Activated naive CD4-positive, alpha-beta T cell treated with anti-CD3 and anti-CD28 coated beads, Interleukin-2, amount 50 U/mL, for 24 hours (primary cell): ENCODE measurements around the gene KMT2E.

ENCODE experiments used
- H3K27ac Mint-ChIP-seq: one replicate; pipeline ENCODE4 v1.8.0; 2021; ENCODE audit warnings: mild to moderate bottlenecking, mixed read lengths
- H3K27me3 Mint-ChIP-seq: one replicate; pipeline ENCODE4 v1.8.0; 2021; ENCODE audit warnings: mixed read lengths
- H3K36me3 Mint-ChIP-seq: one replicate; pipeline ENCODE4 v1.8.0; 2021; ENCODE audit warnings: mixed read lengths
- H3K4me1 Mint-ChIP-seq: one replicate; pipeline ENCODE4 v1.8.0; 2021; ENCODE audit warnings: mixed read lengths
- H3K4me3 Mint-ChIP-seq: one replicate; pipeline ENCODE4 v1.8.0; 2021; ENCODE audit warnings: mild to moderate bottlenecking, mixed read lengths
- H3K9me3 Mint-ChIP-seq: one replicate; pipeline ENCODE4 v1.8.0; 2021; ENCODE audit warnings: mixed read lengths

The KMT2E gene

GRCh38 chr7:105011831-105012502 is 2.0 kb upstream of the KMT2E start:
- Mint-ChIP-seq H3K9me3 (no peaks in the 10 kb centered on the region), H3K27ac (peak overlapping the region; percentile 100), H3K4me3 (peak overlapping the region; percentile 100), H3K4me1 (peaks cover 37% of the 10 kb centered on the region), H3K36me3 (peaks cover 17% of the 10 kb centered on the region), H3K27me3 (no peaks in the 10 kb centered on the region)

- peaks cover 40% of the 10 kb centered on the region for H3K4me1 Mint-ChIP-seq
- peak overlapping the region; percentile 100 for H3K27ac Mint-ChIP-seq
- H3K36me3 Mint-ChIP-seq: peaks cover 17% of the 10 kb centered on the region
- H3K9me3 Mint-ChIP-seq: no peaks in the 10 kb centered on the region
- peak overlapping the region; percentile 100 for H3K4me3 Mint-ChIP-seq
- no peaks in the 10 kb centered on the region for H3K27me3 Mint-ChIP-seq
Observed at GRCh38 chr7:105012503-105013220, 1.3 kb upstream of the KMT2E start.

GRCh38 chr7:105013221-105013815 is 687 bp upstream of the KMT2E start:
- peak overlapping the region; percentile 100 for H3K4me3 Mint-ChIP-seq
- no peaks in the 10 kb centered on the region for H3K27me3 Mint-ChIP-seq
- peaks cover 14% of the 10 kb centered on the region for H3K36me3 Mint-ChIP-seq
- H3K4me1 Mint-ChIP-seq: peaks cover 40% of the 10 kb centered on the region
- H3K9me3 Mint-ChIP-seq: no peaks in the 10 kb centered on the region
- H3K27ac Mint-ChIP-seq: peak overlapping the region; percentile 100

GRCh38 chr7:105014693-105015389 is 836 bp downstream of the KMT2E start:
- peaks cover 36% of the 10 kb centered on the region for H3K4me1 Mint-ChIP-seq
- H3K36me3 Mint-ChIP-seq: peaks cover 12% of the 10 kb centered on the region
- H3K9me3 Mint-ChIP-seq: no peaks in the 10 kb centered on the region
- peak overlapping the region; percentile 100 for H3K27ac Mint-ChIP-seq
- H3K27me3 Mint-ChIP-seq: no peaks in the 10 kb centered on the region
- H3K4me3 Mint-ChIP-seq: peak overlapping the region; percentile 100

GRCh38 chr7:105015390-105015965 is 1.5 kb downstream of the KMT2E start:
- H3K4me1 Mint-ChIP-seq: peaks cover 35% of the 10 kb centered on the region
- no peaks in the 10 kb centered on the region for H3K27me3 Mint-ChIP-seq
- peak overlapping the region; percentile 100 for H3K27ac Mint-ChIP-seq
- peak overlapping the region; percentile 100 for H3K4me3 Mint-ChIP-seq
- H3K9me3 Mint-ChIP-seq: no peaks in the 10 kb centered on the region
- peaks cover 7% of the 10 kb centered on the region for H3K36me3 Mint-ChIP-seq

GRCh38 chr7:105016068-105016708 is 2.2 kb downstream of the KMT2E start:
- Mint-ChIP-seq H3K27me3 (no peaks in the 10 kb centered on the region), H3K36me3 (peaks cover 6% of the 10 kb centered on the region), H3K4me1 (peaks cover 38% of the 10 kb centered on the region), H3K27ac (peak overlapping the region; percentile 73), H3K9me3 (no peaks in the 10 kb centered on the region), H3K4me3 (peak overlapping the region; percentile 100)

- Mint-ChIP-seq H3K27ac (peak overlapping the region; percentile 93), H3K4me1 (peaks cover 46% of the 10 kb centered on the region), H3K27me3 (no peaks in the 10 kb centered on the region), H3K36me3 (peaks cover 6% of the 10 kb centered on the region), H3K9me3 (no peaks in the 10 kb centered on the region), H3K4me3 (peak overlapping the region; percentile 100)
Observed at GRCh38 chr7:105016709-105017656, 3.0 kb downstream of the KMT2E start.

GRCh38 chr7:105017657-105018365 is 3.8 kb downstream of the KMT2E start:
- H3K4me1 Mint-ChIP-seq: peaks cover 55% of the 10 kb centered on the region
- no peaks in the 10 kb centered on the region for H3K9me3 Mint-ChIP-seq
- H3K4me3 Mint-ChIP-seq: peak overlapping the region; percentile 100
- no peaks in the 10 kb centered on the region for H3K27me3 Mint-ChIP-seq
- peak overlapping the region; percentile 93 for H3K27ac Mint-ChIP-seq
- H3K36me3 Mint-ChIP-seq: peaks cover 2% of the 10 kb centered on the region

GRCh38 chr7:105019269-105019668 is 5.3 kb downstream of the KMT2E start:
- Mint-ChIP-seq H3K4me3 (peak overlapping the region; percentile 60), H3K27me3 (no peaks in the 10 kb centered on the region), H3K36me3 (peaks cover 2% of the 10 kb centered on the region), H3K27ac (no peak overlapping the region), H3K9me3 (no peaks in the 10 kb centered on the region), H3K4me1 (peaks cover 68% of the 10 kb centered on the region)

- H3K9me3 Mint-ChIP-seq: no peaks in the 10 kb centered on the region
- H3K36me3 Mint-ChIP-seq: no peaks in the 10 kb centered on the region
- H3K4me3 Mint-ChIP-seq: peak overlapping the region; percentile 70
- H3K4me1 Mint-ChIP-seq: peaks cover 84% of the 10 kb centered on the region
- no peaks in the 10 kb centered on the region for H3K27me3 Mint-ChIP-seq
- H3K27ac Mint-ChIP-seq: peak overlapping the region; percentile 70
Observed at GRCh38 chr7:105020926-105021325, 6.9 kb downstream of the KMT2E start.

GRCh38 chr7:105021352-105021751 is 7.3 kb downstream of the KMT2E start:
- peaks cover 87% of the 10 kb centered on the region for H3K4me1 Mint-ChIP-seq
- H3K27ac Mint-ChIP-seq: peak overlapping the region; percentile 70
- H3K4me3 Mint-ChIP-seq: peak overlapping the region; percentile 70
- no peaks in the 10 kb centered on the region for H3K9me3 Mint-ChIP-seq
- H3K27me3 Mint-ChIP-seq: no peaks in the 10 kb centered on the region
- H3K36me3 Mint-ChIP-seq: no peaks in the 10 kb centered on the region

- Mint-ChIP-seq H3K4me1 (peaks cover 90% of the 10 kb centered on the region), H3K4me3 (peak overlapping the region; percentile 62), H3K27ac (no peak overlapping the region), H3K27me3 (no peaks in the 10 kb centered on the region), H3K36me3 (no peaks in the 10 kb centered on the region), H3K9me3 (no peaks in the 10 kb centered on the region)
Observed at GRCh38 chr7:105021967-105022366, 8.0 kb downstream of the KMT2E start.

GRCh38 chr7:105022458-105022857 is 8.5 kb downstream of the KMT2E start:
- Mint-ChIP-seq H3K27ac (peak overlapping the region; percentile 43), H3K4me1 (peaks cover 90% of the 10 kb centered on the region), H3K27me3 (no peaks in the 10 kb centered on the region), H3K9me3 (no peaks in the 10 kb centered on the region), H3K36me3 (no peaks in the 10 kb centered on the region), H3K4me3 (peak overlapping the region; percentile 62)
